Stomach (tissue), 4 donors: ENCODE results near the gene RNF44.

Source experiments
- EP300 ChIP-seq: sonication (generic); formaldehyde crosslinking; IDR thresholded peaks from one replicate; pipeline ENCODE4 v1.6.1; 2017; ENCODE audit warnings: antibody characterized with exemption
- POLR2A ChIP-seq, 4 donors: fragments of 450-650 bp; IDR thresholded peaks; one replicate each; pipeline ENCODE4 v1.6.1; 2016; ENCODE audit warnings: antibody characterized with exemption in 4 of 4, control low read depth in 2 of 4, mild to moderate bottlenecking in 1 of 4, moderate library complexity in 1 of 4
- TF ChIP-seq, protein P1 (sequence below), 7 experiments: fragments of 450-650 bp in 4 of 7; fragments of 200-600 bp in 3 of 7; sonication (generic) in 3 of 7; IDR thresholded peaks; one replicate each; pipeline ENCODE4 v1.5.1; 2016 to 2019; ENCODE audit warnings: antibody characterized with exemption in 7 of 7, control low read depth in 2 of 7, mild to moderate bottlenecking in 1 of 7

DNA sequence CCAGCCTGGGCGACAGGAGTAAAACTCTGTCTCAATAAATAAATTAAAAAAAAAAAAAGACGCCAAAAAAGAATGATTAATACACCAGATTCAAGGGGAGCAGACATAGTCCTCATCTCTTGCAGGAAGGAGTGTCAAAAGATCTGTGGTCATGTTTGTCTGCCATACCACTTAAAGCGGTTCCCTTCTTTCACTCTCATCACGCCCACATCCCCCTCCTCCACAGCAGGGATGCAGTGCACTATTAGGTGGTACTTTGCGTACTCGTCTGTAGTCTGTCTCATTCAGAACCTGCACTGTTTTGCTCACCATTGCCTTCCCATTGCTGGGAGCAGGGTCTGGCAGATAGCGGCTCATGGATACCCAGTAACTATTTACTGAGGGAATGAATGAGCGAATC lies 23.2 kb upstream of the RNF44 start:
- TF ChIP-seq, protein P1, sequence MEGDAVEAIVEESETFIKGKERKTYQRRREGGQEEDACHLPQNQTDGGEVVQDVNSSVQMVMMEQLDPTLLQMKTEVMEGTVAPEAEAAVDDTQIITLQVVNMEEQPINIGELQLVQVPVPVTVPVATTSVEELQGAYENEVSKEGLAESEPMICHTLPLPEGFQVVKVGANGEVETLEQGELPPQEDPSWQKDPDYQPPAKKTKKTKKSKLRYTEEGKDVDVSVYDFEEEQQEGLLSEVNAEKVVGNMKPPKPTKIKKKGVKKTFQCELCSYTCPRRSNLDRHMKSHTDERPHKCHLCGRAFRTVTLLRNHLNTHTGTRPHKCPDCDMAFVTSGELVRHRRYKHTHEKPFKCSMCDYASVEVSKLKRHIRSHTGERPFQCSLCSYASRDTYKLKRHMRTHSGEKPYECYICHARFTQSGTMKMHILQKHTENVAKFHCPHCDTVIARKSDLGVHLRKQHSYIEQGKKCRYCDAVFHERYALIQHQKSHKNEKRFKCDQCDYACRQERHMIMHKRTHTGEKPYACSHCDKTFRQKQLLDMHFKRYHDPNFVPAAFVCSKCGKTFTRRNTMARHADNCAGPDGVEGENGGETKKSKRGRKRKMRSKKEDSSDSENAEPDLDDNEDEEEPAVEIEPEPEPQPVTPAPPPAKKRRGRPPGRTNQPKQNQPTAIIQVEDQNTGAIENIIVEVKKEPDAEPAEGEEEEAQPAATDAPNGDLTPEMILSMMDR (IDR thresholded peaks at IDR 0.05), result no peak
- TF ChIP-seq POLR2A (IDR thresholded peaks at IDR 0.05) (no peak), EP300 (no peak)
